Ishikawa (cell line): ENCODE measurements around the gene NR6A1.

Experiments used
- CEBPB ChIP-seq: IDR thresholded peaks from 2 replicates; pipeline ENCODE4 v1.6.1; 2012
- NFIC ChIP-seq: IDR thresholded peaks from 2 replicates; pipeline ENCODE4 v1.6.1; 2012
- RAD21 ChIP-seq: IDR thresholded peaks from 2 replicates; pipeline ENCODE4 v1.6.1; 2012; ENCODE audit warnings: low read depth
- REST ChIP-seq: IDR thresholded peaks from 2 replicates; pipeline ENCODE4 v1.6.1; 2012; ENCODE audit warnings: low read depth, mild to moderate bottlenecking
- TAF1 ChIP-seq: IDR thresholded peaks from 2 replicates; pipeline ENCODE4 v1.6.1; 2012; ENCODE audit warnings: low read depth, mild to moderate bottlenecking
- USF1 ChIP-seq: IDR thresholded peaks from 2 replicates; pipeline ENCODE4 v1.6.1; 2012
- YY1 ChIP-seq: IDR thresholded peaks from 2 replicates; pipeline ENCODE4 v1.6.1; 2012; ENCODE audit warnings: low read depth
- ZBTB7A ChIP-seq: IDR thresholded peaks from 2 replicates; pipeline ENCODE4 v1.6.1; 2012; ENCODE audit warnings: low read depth

GRCh38 chr9:124776618-124776953 lies 5.5 kb upstream of the NR6A1 start:
- TF ChIP-seq ZBTB7A (no peak; the same call in 1 of the 2 replicates), YY1 (no peak), TAF1 (no peak), NFIC (no peak), REST (no peak), RAD21 (no peak), USF1 (no peak), CEBPB (no peak)
